ENCODE measurements around the gene OVOL3.

The OVOL3 gene

DNA sequence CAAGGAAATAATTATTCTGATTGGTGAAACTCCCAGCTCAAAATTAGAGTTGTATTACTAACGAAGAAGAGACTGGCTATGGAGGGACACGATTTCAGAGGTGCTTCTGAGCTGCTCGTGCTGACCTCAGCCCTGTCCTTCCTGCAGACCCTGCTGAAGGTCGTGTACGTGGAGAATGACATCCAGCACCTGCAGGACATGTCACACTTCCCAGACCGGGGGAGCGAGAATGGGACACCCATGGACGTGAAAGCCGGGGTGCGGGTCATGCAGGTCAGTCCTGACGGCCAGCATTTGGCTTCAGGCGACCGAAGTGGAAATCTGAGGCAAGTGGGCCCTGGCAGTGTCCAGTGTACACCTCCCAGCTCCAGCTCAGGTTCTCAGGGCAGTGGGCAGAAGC, 28.0 kb upstream of the OVOL3 start:
- Histone ChIP-seq H3K4me2 (ENCODE audit: insufficient read depth, low read length) (no peak overlapping the region), H3K27me3 (ENCODE audit: insufficient read depth, low read length, poor library complexity) (no peaks in the 10 kb centered on the region), H3K9me3 (ENCODE audit: insufficient read depth, low read length, severe bottlenecking) (no peaks in the 10 kb centered on the region), H3K9ac (ENCODE audit: low read depth, low read length) (no peak overlapping the region), H3K4me3 (ENCODE audit: low read depth in 1 of 2, low read length in 2 of 2) (no peak overlapping the region), H3K27ac (ENCODE audit: low read length) (no peak overlapping the region), H2AFZ (ENCODE audit: low read depth, low read length) (no peak overlapping the region), H3K36me3 (ENCODE audit: insufficient read depth, low read length) (peaks cover 90% of the 10 kb centered on the region), H4K20me1 (ENCODE audit: insufficient read depth, low read length) (peaks cover 16% of the 10 kb centered on the region), H3K79me2 (ENCODE audit: insufficient read depth, low read length) (peaks cover 5% of the 10 kb centered on the region), H3K4me1 (ENCODE audit: insufficient read depth, low read length) (no peaks in the 10 kb centered on the region)
- ATAC-seq (ENCODE audit: insufficient read depth, low read depth) (no peak), DNase-seq (no peak)
- TF ChIP-seq, protein P1, sequence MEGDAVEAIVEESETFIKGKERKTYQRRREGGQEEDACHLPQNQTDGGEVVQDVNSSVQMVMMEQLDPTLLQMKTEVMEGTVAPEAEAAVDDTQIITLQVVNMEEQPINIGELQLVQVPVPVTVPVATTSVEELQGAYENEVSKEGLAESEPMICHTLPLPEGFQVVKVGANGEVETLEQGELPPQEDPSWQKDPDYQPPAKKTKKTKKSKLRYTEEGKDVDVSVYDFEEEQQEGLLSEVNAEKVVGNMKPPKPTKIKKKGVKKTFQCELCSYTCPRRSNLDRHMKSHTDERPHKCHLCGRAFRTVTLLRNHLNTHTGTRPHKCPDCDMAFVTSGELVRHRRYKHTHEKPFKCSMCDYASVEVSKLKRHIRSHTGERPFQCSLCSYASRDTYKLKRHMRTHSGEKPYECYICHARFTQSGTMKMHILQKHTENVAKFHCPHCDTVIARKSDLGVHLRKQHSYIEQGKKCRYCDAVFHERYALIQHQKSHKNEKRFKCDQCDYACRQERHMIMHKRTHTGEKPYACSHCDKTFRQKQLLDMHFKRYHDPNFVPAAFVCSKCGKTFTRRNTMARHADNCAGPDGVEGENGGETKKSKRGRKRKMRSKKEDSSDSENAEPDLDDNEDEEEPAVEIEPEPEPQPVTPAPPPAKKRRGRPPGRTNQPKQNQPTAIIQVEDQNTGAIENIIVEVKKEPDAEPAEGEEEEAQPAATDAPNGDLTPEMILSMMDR (IDR thresholded peaks at IDR 0.05; ENCODE audit: borderline replicate concordance, extremely low read depth, low read length, poor library complexity, severe bottlenecking): no peak
- TF ChIP-seq EZH2 (IDR thresholded peaks at IDR 0.05; ENCODE audit: borderline replicate concordance, low read depth, low read length, severe bottlenecking): no peak

DNA sequence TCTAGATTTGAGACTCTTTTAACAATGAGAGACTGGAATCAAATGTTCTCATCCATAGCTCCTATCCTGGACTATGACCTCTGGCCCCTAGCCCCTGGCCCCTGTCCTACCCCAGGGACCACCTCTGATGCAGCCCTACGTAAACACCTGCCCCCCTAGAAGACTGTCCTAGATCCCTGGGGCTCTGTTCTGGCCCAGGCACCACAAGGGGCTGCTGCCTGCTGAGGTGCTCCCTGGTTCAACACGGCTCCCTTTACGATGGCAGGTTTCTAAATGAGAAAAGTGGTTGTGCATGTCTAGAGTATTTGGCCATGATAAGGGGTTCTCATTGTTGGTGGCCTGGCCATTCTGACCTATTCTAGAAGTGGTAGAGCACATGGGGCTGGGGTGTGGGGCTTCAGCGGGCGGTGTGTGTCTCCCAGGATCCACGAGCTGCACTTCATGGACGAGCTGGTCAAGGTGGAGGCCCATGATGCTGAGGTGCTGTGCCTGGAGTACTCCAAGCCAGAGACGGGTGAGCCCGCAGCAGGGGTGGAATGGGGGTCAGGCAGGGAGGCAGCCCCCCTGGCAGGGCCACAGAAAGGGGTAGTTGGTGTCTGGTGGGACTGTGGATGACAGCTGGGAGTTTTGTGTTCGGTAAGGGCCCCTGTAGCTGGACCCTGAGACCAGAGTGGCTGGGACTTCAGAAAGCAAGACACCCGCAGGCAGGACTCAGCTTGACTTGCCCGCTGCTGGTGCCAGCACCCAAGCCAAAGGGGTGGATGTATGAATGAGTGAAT, 26.5 kb upstream of the OVOL3 start:
- no peak for ATAC-seq (ENCODE audit: insufficient read depth, low read depth)
- no peaks in the 10 kb centered on the region for H3K4me1 ChIP-seq (ENCODE audit: insufficient read depth, low read length)
- peaks cover 22% of the 10 kb centered on the region for H4K20me1 ChIP-seq (ENCODE audit: insufficient read depth, low read length)
- H3K9me3 ChIP-seq (ENCODE audit: insufficient read depth, low read length, severe bottlenecking): no peaks in the 10 kb centered on the region
- no peak overlapping the region for H3K27ac ChIP-seq (ENCODE audit: low read length)
- no peak for DNase-seq
- no peak overlapping the region for H3K4me3 ChIP-seq (ENCODE audit: low read depth in 1 of 2, low read length in 2 of 2)
- no peak overlapping the region for H3K4me2 ChIP-seq (ENCODE audit: insufficient read depth, low read length)
- TF ChIP-seq, protein P1 (IDR thresholded peaks at IDR 0.05; ENCODE audit: borderline replicate concordance, extremely low read depth, low read length, poor library complexity, severe bottlenecking): no peak
- TF ChIP-seq EZH2 (IDR thresholded peaks at IDR 0.05; ENCODE audit: borderline replicate concordance, low read depth, low read length, severe bottlenecking): no peak
- peaks cover 5% of the 10 kb centered on the region for H3K79me2 ChIP-seq (ENCODE audit: insufficient read depth, low read length)
- H3K36me3 ChIP-seq (ENCODE audit: insufficient read depth, low read length): peaks cover 94% of the 10 kb centered on the region
- H2AFZ ChIP-seq (ENCODE audit: low read depth, low read length): no peak overlapping the region
- H3K9ac ChIP-seq (ENCODE audit: low read depth, low read length): no peak overlapping the region
- no peaks in the 10 kb centered on the region for H3K27me3 ChIP-seq (ENCODE audit: insufficient read depth, low read length, poor library complexity)

DNA sequence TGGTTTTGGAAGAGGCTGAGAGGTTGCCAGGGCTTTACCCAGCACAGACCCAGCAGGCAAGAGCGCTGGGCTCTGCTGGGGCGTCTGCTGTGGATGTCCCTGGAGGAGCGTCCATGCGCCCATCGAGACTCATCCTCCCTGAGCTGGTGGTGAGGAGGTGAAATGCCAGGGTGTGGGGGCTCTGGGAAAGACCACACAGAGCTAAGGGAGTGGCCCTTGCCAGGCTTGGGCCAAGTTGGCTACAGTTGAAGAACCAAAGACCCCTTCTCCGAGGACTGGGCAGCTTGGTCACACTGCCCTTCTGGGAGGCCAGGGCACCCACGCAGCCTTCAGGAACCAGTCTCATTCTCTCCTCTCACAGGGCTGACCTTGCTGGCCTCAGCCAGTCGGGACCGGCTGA, 24.6 kb upstream of the OVOL3 start:
- no peak overlapping the region for H3K4me3 ChIP-seq (ENCODE audit: low read depth in 1 of 2, low read length in 2 of 2)
- no peak for ATAC-seq (ENCODE audit: insufficient read depth, low read depth)
- DNase-seq: no peak
- no peaks in the 10 kb centered on the region for H3K27me3 ChIP-seq (ENCODE audit: insufficient read depth, low read length, poor library complexity)
- H3K4me2 ChIP-seq (ENCODE audit: insufficient read depth, low read length): no peak overlapping the region
- H3K36me3 ChIP-seq (ENCODE audit: insufficient read depth, low read length): peaks cover 99% of the 10 kb centered on the region
- no peak for TF ChIP-seq EZH2 (IDR thresholded peaks at IDR 0.05; ENCODE audit: borderline replicate concordance, low read depth, low read length, severe bottlenecking)
- TF ChIP-seq, protein P1 (IDR thresholded peaks at IDR 0.05; ENCODE audit: borderline replicate concordance, extremely low read depth, low read length, poor library complexity, severe bottlenecking): no peak
- H4K20me1 ChIP-seq (ENCODE audit: insufficient read depth, low read length): peaks cover 24% of the 10 kb centered on the region
- H3K4me1 ChIP-seq (ENCODE audit: insufficient read depth, low read length): no peaks in the 10 kb centered on the region
- H3K9ac ChIP-seq (ENCODE audit: low read depth, low read length): no peak overlapping the region
- no peak overlapping the region for H3K27ac ChIP-seq (ENCODE audit: low read length)
- no peaks in the 10 kb centered on the region for H3K9me3 ChIP-seq (ENCODE audit: insufficient read depth, low read length, severe bottlenecking)
- peaks cover 2% of the 10 kb centered on the region for H3K79me2 ChIP-seq (ENCODE audit: insufficient read depth, low read length)
- H2AFZ ChIP-seq (ENCODE audit: low read depth, low read length): no peak overlapping the region

Data from DND-41 (cell line).